Measurements from ENCODE around the gene PBX1. TPM values are rescaled to one million over a fixed set of nuclear protein-coding genes. Genes with fewer than 3 reads are reported as not detected.

Gene PBX1
- total and polyA plus RNA-seq, 8 donors: 17.3 to 113 (median 91.9) TPM

DNA sequence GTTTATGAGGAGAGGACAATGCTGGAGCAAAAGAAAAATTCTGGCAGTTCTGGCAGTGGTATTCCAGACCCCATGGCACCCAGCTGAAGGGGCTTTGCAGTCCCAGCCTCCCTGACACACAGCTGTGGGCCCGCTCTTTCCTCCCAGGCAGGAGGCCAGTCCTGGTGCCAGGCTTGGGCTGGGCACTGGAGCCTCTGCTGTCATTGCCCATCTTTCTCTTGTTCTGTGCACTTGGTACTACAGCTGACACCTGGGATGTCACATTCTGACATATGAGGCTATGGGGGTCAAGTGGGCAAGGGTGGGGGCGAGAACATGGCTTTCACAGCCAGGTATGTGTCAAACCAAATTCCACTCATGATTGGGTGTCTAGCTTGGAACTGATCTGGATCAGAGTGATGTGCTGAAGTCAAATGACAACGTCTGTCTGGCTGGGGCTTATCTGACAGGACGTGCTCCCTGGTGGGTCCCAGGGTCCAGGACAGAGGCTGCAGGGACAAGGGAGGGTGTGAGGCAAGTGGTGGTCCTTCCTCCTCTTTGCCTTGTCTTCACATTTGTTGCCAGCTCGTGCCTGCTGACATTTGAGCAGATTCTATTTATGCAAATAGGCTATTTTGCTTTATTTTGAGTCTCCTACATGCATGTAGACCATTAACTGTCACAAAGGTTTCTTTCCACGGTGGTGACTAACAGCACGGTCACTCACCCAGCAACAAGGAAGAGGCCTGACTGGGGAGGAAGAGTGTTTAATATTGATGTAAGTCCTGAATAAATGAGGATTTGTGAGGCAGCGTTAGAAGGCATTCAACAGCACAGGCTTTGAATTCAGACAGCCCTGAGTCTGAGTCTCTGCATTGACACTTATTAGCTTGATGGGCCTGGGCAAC, 336.3 kb downstream of the PBX1 start:
- H3K36me3 ChIP-seq: no peaks in the 10 kb centered on the region
- no peak for TF ChIP-seq CTCF (IDR thresholded peaks at IDR 0.05)
- no peaks in the 10 kb centered on the region for H3K27me3 ChIP-seq
- H3K9me3 ChIP-seq: no peaks in the 10 kb centered on the region
- intact Hi-C loops (cut with DNase I): no loop called here
- DNase-seq (peak in 1 of 6 donors; percentile 34), FAIRE-seq (no peak), ATAC-seq (peak in 1 of 4 donors; percentile 76)
- H3K4me3 ChIP-seq: no peak overlapping the region
- H3K4me1 ChIP-seq: no peaks in the 10 kb centered on the region
- H3K27ac ChIP-seq: no peak overlapping the region
- 59 to 67% methylated on average over 8 of the region's 8 CpGs for WGBS, 2 donors

GRCh38 chr1:164901031-164901430, 342.0 kb downstream of the PBX1 start:
- no peak overlapping the region for H3K27ac ChIP-seq
- ATAC-seq: no peak
- no peak overlapping the region for H3K4me3 ChIP-seq
- intact Hi-C loops (cut with DNase I): no loop called here
- no peaks in the 10 kb centered on the region for H3K36me3 ChIP-seq
- no peak for DNase-seq
- no peaks in the 10 kb centered on the region for H3K4me1 ChIP-seq
- TF ChIP-seq CTCF (IDR thresholded peaks at IDR 0.05): no peak
- H3K27me3 ChIP-seq: no peaks in the 10 kb centered on the region
- FAIRE-seq: no peak
- whole genome bisulfite sequencing, 2 donors: 74 to 81% methylated on average over 5 of the region's 5 CpGs
- no peaks in the 10 kb centered on the region for H3K9me3 ChIP-seq
